HepG2 (cell line): ENCODE data around the gene HECA. TPM values are rescaled to one million over a fixed set of nuclear protein-coding genes. Genes with fewer than 3 reads are reported as not detected.

Experiments used
- ARID2 ChIP-seq: sonication (generic); formaldehyde crosslinking; IDR thresholded peaks from 2 replicates; pipeline ENCODE4 v1.8.1; 2022; ENCODE audit warnings: mild to moderate bottlenecking, missing genetic modification reagents, borderline replicate concordance
- BATF2 ChIP-seq: sonication (generic); formaldehyde crosslinking; IDR thresholded peaks from 2 replicates; pipeline ENCODE4 v1.8.0; 2022; ENCODE audit warnings: mild to moderate bottlenecking, missing genetic modification reagents, moderate library complexity
- ELF1 ChIP-seq: sonication (generic); formaldehyde crosslinking; IDR thresholded peaks from 2 replicates; pipeline ENCODE4 v1.4.0; 2020; ENCODE audit warnings: missing genetic modification reagents
- GABPB1 ChIP-seq: IDR thresholded peaks from 2 replicates; pipeline ENCODE4 v1.6.1; 2016; ENCODE audit warnings: mild to moderate bottlenecking, missing genetic modification reagents, moderate library complexity, missing compliant biosample characterization
- HBP1 ChIP-seq: IDR thresholded peaks from 2 replicates; pipeline ENCODE4 v1.6.1; 2016; ENCODE audit warnings: low read depth, control low read depth
- IKZF1 ChIP-seq: fragments of 450-650 bp; IDR thresholded peaks from 2 replicates; pipeline ENCODE4 v1.7.1; 2016
- KDM6A ChIP-seq: IDR thresholded peaks from 2 replicates; pipeline ENCODE4 v1.6.1; 2016; ENCODE audit warnings: low read depth
- MXD4 ChIP-seq: IDR thresholded peaks from 2 replicates; pipeline ENCODE4 v1.6.1; 2016; ENCODE audit warnings: mild to moderate bottlenecking, missing biosample characterization, missing genetic modification reagents
- MXI1 ChIP-seq: IDR thresholded peaks from 3 replicates; pipeline ENCODE4 v1.6.1; 2012; ENCODE audit warnings: low read depth, low read length, inconsistent platforms, borderline replicate concordance
- NAIF1 ChIP-seq: sonication (generic); formaldehyde crosslinking; IDR thresholded peaks from 2 replicates; pipeline ENCODE4 v1.5.0; 2020; ENCODE audit warnings: mild to moderate bottlenecking, missing genetic modification reagents, borderline replicate concordance
- NRL ChIP-seq: sonication (generic); formaldehyde crosslinking; IDR thresholded peaks from 2 replicates; pipeline ENCODE4 v1.5.0; 2020; ENCODE audit warnings: missing genetic modification reagents, mild to moderate bottlenecking, moderate library complexity, borderline replicate concordance
- RAD21 ChIP-seq: fragments of 450-650 bp; formaldehyde crosslinking; IDR thresholded peaks from 2 replicates; pipeline ENCODE4 v1.5.0; 2020; ENCODE audit warnings: mild to moderate bottlenecking
- THYN1 ChIP-seq: sonication (generic); formaldehyde crosslinking; IDR thresholded peaks from 2 replicates; pipeline ENCODE4 v1.8.1; 2023; ENCODE audit warnings: low read depth, mild to moderate bottlenecking, moderate library complexity, missing genetic modification reagents, borderline replicate concordance
- ZFP36 ChIP-seq: fragments of 150-350 bp; IDR thresholded peaks from 2 replicates; pipeline ENCODE4 v1.6.1; 2018; ENCODE audit warnings: borderline replicate concordance, low read length, low read depth; ENCODE audit not compliant: partially characterized antibody
- ZFP82 ChIP-seq: sonication (generic); formaldehyde crosslinking; IDR thresholded peaks from 2 replicates; pipeline ENCODE4 v1.5.1; 2020; ENCODE audit warnings: mild to moderate bottlenecking, missing genetic modification reagents, borderline replicate concordance
- ZHX1 ChIP-seq: sonication (generic); formaldehyde crosslinking; IDR thresholded peaks from 2 replicates; pipeline ENCODE4 v1.8.1; 2022; ENCODE audit warnings: low read depth, mild to moderate bottlenecking, missing genetic modification reagents
- ZNF205 ChIP-seq: IDR thresholded peaks from 2 replicates; pipeline ENCODE4 v1.6.1; 2018; ENCODE audit warnings: missing biosample characterization, missing genetic modification reagents
- ZNF3 ChIP-seq: IDR thresholded peaks from 2 replicates; pipeline ENCODE4 v1.7.0; 2017; ENCODE audit warnings: inconsistent platforms
- ZNF414 ChIP-seq: sonication (generic); formaldehyde crosslinking; IDR thresholded peaks from 2 replicates; pipeline ENCODE4 v1.5.0; 2020; ENCODE audit warnings: missing genetic modification reagents
- ZNF451 ChIP-seq: sonication (generic); formaldehyde crosslinking; IDR thresholded peaks from 2 replicates; pipeline ENCODE4 v1.5.0; 2020; ENCODE audit warnings: mild to moderate bottlenecking, missing genetic modification reagents
- ZNF510 ChIP-seq: sonication (generic); formaldehyde crosslinking; IDR thresholded peaks from 2 replicates; pipeline ENCODE4 v1.4.0; 2020; ENCODE audit warnings: low read depth, mild to moderate bottlenecking, missing genetic modification reagents
- ZNF614 ChIP-seq: IDR thresholded peaks from 2 replicates; pipeline ENCODE4 v1.6.1; 2018; ENCODE audit warnings: missing biosample characterization, missing genetic modification reagents, inconsistent platforms, borderline replicate concordance
- ZNF704 ChIP-seq: sonication (generic); formaldehyde crosslinking; IDR thresholded peaks from 2 replicates; pipeline ENCODE4 v1.8.1; 2023; ENCODE audit warnings: mild to moderate bottlenecking, inconsistent platforms, moderate library complexity, missing genetic modification reagents, borderline replicate concordance
- ZNF720 ChIP-seq: sonication (generic); formaldehyde crosslinking; IDR thresholded peaks from 2 replicates; pipeline ENCODE4 v1.4.0; 2020; ENCODE audit warnings: missing genetic modification reagents
- ZNF737 ChIP-seq: sonication (generic); formaldehyde crosslinking; IDR thresholded peaks from 2 replicates; pipeline ENCODE4 v1.5.0; 2020; ENCODE audit warnings: missing genetic modification reagents, mild to moderate bottlenecking, borderline replicate concordance
- ZNF75D ChIP-seq: sonication (generic); formaldehyde crosslinking; IDR thresholded peaks from 2 replicates; pipeline ENCODE4 v1.8.1; 2023; ENCODE audit warnings: missing genetic modification reagents, mild to moderate bottlenecking, borderline replicate concordance
- polyA plus RNA-seq, 8 experiments: library from polyadenylated mRNA; depleted of rRNA in 3 of 8; stranded (reverse) in 7 of 8; unstranded in 1 of 8; fragments of >200 nt; fragmentation: Illumina TruSeq in 4 of 8; extraction: Trizol in 4 of 8; gene quantifications; 2 replicates each; pipeline versions ENCODE4 v1.2.1 to v1.2.3, GENCODE V29; 2011 to 2016; ENCODE audit warnings: low read depth in 4 of 8, missing spikeins in 1 of 8, mixed read lengths in 1 of 8; ENCODE audit not compliant: insufficient read depth in 1 of 8
- total RNA-seq, 5 experiments: library from RNA; depleted of rRNA; stranded (reverse); fragments of >200 nt; fragmentation: Illumina TruSeq; extraction: Trizol; gene quantifications; 2 replicates each; pipeline ENCODE4 v1.2.3, GENCODE V29; 2016; ENCODE audit warnings: low read depth in 1 of 5

The HECA gene
- total and polyA plus RNA-seq, 2 of the 13 experiments (the other 11 are each of a cell fraction or from before 2014, with no cell fraction given): 0.18 to 0.49 TPM

GRCh38 chr6:139219271-139219729, 84.4 kb downstream of the HECA start (continued):
- TF ChIP-seq ZNF614 (CRISPR knock-in tag) (peak; percentile 39; the same call in 1 of the 2 replicates), ZFP36 (peak; percentile 23), ZHX1 (CRISPR knock-in tag) (no peak), ZNF704 (no peak), ZFP82 (CRISPR knock-in tag) (no peak), BATF2 (CRISPR knock-in tag) (no peak), MXI1 (no peak; the same call in 2 of the 3 replicates), ZNF3 (no peak), ZNF414 (CRISPR knock-in tag) (no peak), GABPB1 (CRISPR knock-in tag) (no peak), HBP1 (no peak), ZNF451 (CRISPR knock-in tag) (no peak), ELF1 (CRISPR knock-in tag) (no peak), IKZF1 (no peak), ZNF510 (CRISPR knock-in tag) (no peak), ZNF75D (no peak), THYN1 (no peak), MXD4 (CRISPR knock-in tag) (peak; percentile 44; the same call in 1 of the 2 replicates), NAIF1 (CRISPR knock-in tag) (no peak), KDM6A (no peak), RAD21 (peak; percentile 86), ZNF205 (CRISPR knock-in tag) (no peak), NRL (CRISPR knock-in tag) (no peak), ARID2 (CRISPR knock-in tag) (no peak), ZNF737 (CRISPR knock-in tag) (no peak), ZNF720 (no peak)
